CD14-positive monocyte (primary cell): ENCODE data around the gene DNAJB8. TPM values are rescaled to one million over a fixed set of nuclear protein-coding genes. Genes with fewer than 3 reads are reported as not detected.

ENCODE experiments used
- DNase-seq, 3 donors: peaks; one replicate each; pipeline ENCODE4 v3.0.0-alpha.2; 2011 to 2022
- H2AFZ ChIP-seq: 2 replicates; pipeline ENCODE4 v1.6.0; 2012; ENCODE audit warnings: mild to moderate bottlenecking, low read depth, low read length, inconsistent platforms; ENCODE audit not compliant: insufficient read depth, poor library complexity, severe bottlenecking
- H3K27ac ChIP-seq, 2 donors: 1 replicate in 1 of 2; 2 replicates in 1 of 2; pipeline ENCODE4 v1.5.1; 2012 to 2013; ENCODE audit warnings: low read length in 2 of 2, control low read depth in 1 of 2, inconsistent platforms in 1 of 2, low read depth in 1 of 2, mild to moderate bottlenecking in 1 of 2
- H3K27me3 ChIP-seq, 2 donors: one replicate each; pipeline versions ENCODE4 v1.6.0 to v1.6.1; 2011 to 2013; ENCODE audit warnings: low read length in 2 of 2; ENCODE audit not compliant: control insufficient read depth in 2 of 2, insufficient read depth in 2 of 2
- H3K36me3 ChIP-seq, 2 donors: replicated peaks in 1 of 2; 1 replicate in 1 of 2; 2 replicates in 1 of 2; pipeline versions ENCODE4 v1.5.1 to v1.6.1; 2012 to 2013; ENCODE audit warnings: low read length in 2 of 2, control low read depth in 1 of 2, inconsistent platforms in 1 of 2, mild to moderate bottlenecking in 1 of 2; ENCODE audit not compliant: insufficient read depth in 2 of 2, control insufficient read depth in 1 of 2
- H3K4me1 ChIP-seq, 2 donors: 1 replicate in 1 of 2; 2 replicates in 1 of 2; pipeline versions ENCODE4 v1.5.1 to v1.6.1; 2012 to 2013; ENCODE audit warnings: low read length in 2 of 2, control low read depth in 1 of 2, inconsistent platforms in 1 of 2, mild to moderate bottlenecking in 1 of 2, moderate library complexity in 1 of 2; ENCODE audit not compliant: insufficient read depth in 2 of 2, control insufficient read depth in 1 of 2
- H3K4me2 ChIP-seq: replicated peaks from 2 replicates; pipeline ENCODE3; 2012; ENCODE audit warnings: low read length, moderate library complexity, mild to moderate bottlenecking; ENCODE audit not compliant: poor library complexity, severe bottlenecking; ENCODE audit errors: extremely low read depth
- H3K4me3 ChIP-seq, 3 experiments: fragments of 200-600 bp in 1 of 3; sonication (generic) in 1 of 3; replicated peaks in 1 of 3; 1 replicate in 2 of 3; 2 replicates in 1 of 3; pipeline ENCODE4 v1.5.1; 2011 to 2013; ENCODE audit warnings: low read length in 3 of 3, mild to moderate bottlenecking in 3 of 3, control low read depth in 2 of 3, low read depth in 2 of 3, inconsistent platforms in 1 of 3, moderate library complexity in 1 of 3
- H3K79me2 ChIP-seq: 2 replicates; pipeline ENCODE4 v1.6.0; 2012; ENCODE audit warnings: mild to moderate bottlenecking, control low read depth, inconsistent platforms, low read length, moderate library complexity; ENCODE audit not compliant: insufficient read depth
- H3K9ac ChIP-seq: 2 replicates; pipeline ENCODE4 v1.6.0; 2017; ENCODE audit warnings: low read length, mild to moderate bottlenecking; ENCODE audit not compliant: insufficient read depth, poor library complexity, severe bottlenecking
- H3K9me3 ChIP-seq, 2 donors: replicated peaks in 1 of 2; 1 replicate in 1 of 2; 2 replicates in 1 of 2; pipeline versions ENCODE4 v1.5.1 to v1.6.1; 2012 to 2013; ENCODE audit warnings: low read length in 2 of 2, control low read depth in 1 of 2; ENCODE audit not compliant: control insufficient read depth in 1 of 2, insufficient read depth in 1 of 2
- H4K20me1 ChIP-seq: 2 replicates; pipeline ENCODE4 v1.6.0; 2012; ENCODE audit warnings: mild to moderate bottlenecking, low read length, control low read depth, moderate library complexity; ENCODE audit not compliant: insufficient read depth
- H3K27ac Mint-ChIP-seq, 7 donors: one replicate each; pipeline ENCODE4 v1.8.0; 2020; ENCODE audit warnings: mild to moderate bottlenecking in 7 of 7, mixed read lengths in 7 of 7, moderate library complexity in 6 of 7, inconsistent platforms in 2 of 7
- H3K27me3 Mint-ChIP-seq, 3 donors: one replicate each; pipeline ENCODE4 v1.8.0; 2021 to 2022; ENCODE audit warnings: low read depth in 3 of 3, mild to moderate bottlenecking in 3 of 3, mixed read lengths in 3 of 3, moderate library complexity in 3 of 3, inconsistent platforms in 1 of 3
- H3K36me3 Mint-ChIP-seq, 2 donors: one replicate each; pipeline ENCODE4 v1.8.0; 2020; ENCODE audit warnings: mixed read lengths in 2 of 2, inconsistent platforms in 1 of 2, mild to moderate bottlenecking in 1 of 2
- H3K4me1 Mint-ChIP-seq: one replicate; pipeline ENCODE4 v1.8.0; 2020; ENCODE audit warnings: mild to moderate bottlenecking, mixed read lengths
- H3K4me3 Mint-ChIP-seq, 2 donors: one replicate each; pipeline ENCODE4 v1.8.0; 2020; ENCODE audit warnings: mild to moderate bottlenecking in 2 of 2, mixed read lengths in 2 of 2, moderate library complexity in 1 of 2
- H3K9me3 Mint-ChIP-seq, 7 donors: one replicate each; pipeline ENCODE4 v1.8.0; 2020 to 2022; ENCODE audit warnings: mixed read lengths in 7 of 7, mild to moderate bottlenecking in 6 of 7, moderate library complexity in 6 of 7, inconsistent platforms in 2 of 7
- WGBS: methylation state at CpG from one replicate; pipeline ENCODE4 v1.1.5; 2013; ENCODE audit warnings: missing lambda C conversion rate; ENCODE audit not compliant: insufficient coverage; 5-methylcytosine and 5-hydroxymethylcytosine counted together
- intact Hi-C, 2 donors: fragments of 100-400 bp; cut with micrococcal nuclease; formaldehyde crosslinking; loops; one replicate each; pipeline versions ENCODE4 v1.15.0 to v1.15.1; 2023
- polyA plus RNA-seq, 3 donors: library from polyadenylated mRNA; depleted of rRNA in 1 of 3; unstranded in 2 of 3; stranded (reverse) in 1 of 3; fragments of 300-500 nt in 2 of 3; fragments of >200 nt in 1 of 3; fragmentation: Illumina TruSeq in 2 of 3; gene quantifications; 1 replicate in 2 of 3; 2 replicates in 1 of 3; pipeline ENCODE4 v1.2.3, GENCODE V29; 2012 to 2021
- TF ChIP-seq, protein P1 (sequence below): fragments of 200-600 bp; IDR thresholded peaks from one replicate; pipeline ENCODE4 v1.8.0; 2022; ENCODE audit warnings: antibody characterized with exemption, mild to moderate bottlenecking

Gene DNAJB8
- polyA plus RNA-seq, 3 donors, result not detected

DNA sequence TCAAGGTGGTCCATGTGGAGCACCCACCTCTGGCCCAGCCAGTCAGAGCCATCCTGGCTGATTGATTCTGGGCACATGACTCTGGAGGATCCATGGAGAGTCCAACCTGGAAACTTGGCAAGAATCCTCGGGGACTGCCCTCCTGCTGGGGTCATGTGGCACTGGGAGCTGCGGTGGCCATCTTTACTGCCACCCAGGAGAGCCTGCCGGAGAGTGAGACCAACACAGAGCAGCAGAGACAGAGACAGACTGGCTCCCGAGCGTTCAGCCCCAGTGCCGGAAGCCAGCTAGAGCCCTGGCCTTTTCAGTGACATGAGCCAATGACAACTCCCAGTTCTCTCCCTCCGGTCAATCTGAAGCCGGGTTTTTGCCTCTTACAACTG is 37.8 kb upstream of the DNAJB8 start:
- Histone ChIP-seq H3K4me3 (no peak overlapping the region), H3K27me3 (no peaks in the 10 kb centered on the region), H4K20me1 (no peaks in the 10 kb centered on the region), H3K4me1 (no peaks in the 10 kb centered on the region), H3K4me2 (no peak overlapping the region), H3K79me2 (no peaks in the 10 kb centered on the region), H3K9me3 (no peaks in the 10 kb centered on the region), H2AFZ (no peak overlapping the region), H3K36me3 (no peaks in the 10 kb centered on the region), H3K9ac (no peak overlapping the region), H3K27ac (no peak overlapping the region)
- peaks cover 0 to 7% (median 3%) of the 10 kb centered on the region in 7 donors for H3K9me3 Mint-ChIP-seq
- H3K4me1 Mint-ChIP-seq, result peaks cover 3% of the 10 kb centered on the region
- peaks cover 2 to 18% (median 7%) of the 10 kb centered on the region in 3 donors for H3K27me3 Mint-ChIP-seq
- no peak for DNase-seq
- no peak overlapping the region for H3K27ac Mint-ChIP-seq
- TF ChIP-seq, protein P1, sequence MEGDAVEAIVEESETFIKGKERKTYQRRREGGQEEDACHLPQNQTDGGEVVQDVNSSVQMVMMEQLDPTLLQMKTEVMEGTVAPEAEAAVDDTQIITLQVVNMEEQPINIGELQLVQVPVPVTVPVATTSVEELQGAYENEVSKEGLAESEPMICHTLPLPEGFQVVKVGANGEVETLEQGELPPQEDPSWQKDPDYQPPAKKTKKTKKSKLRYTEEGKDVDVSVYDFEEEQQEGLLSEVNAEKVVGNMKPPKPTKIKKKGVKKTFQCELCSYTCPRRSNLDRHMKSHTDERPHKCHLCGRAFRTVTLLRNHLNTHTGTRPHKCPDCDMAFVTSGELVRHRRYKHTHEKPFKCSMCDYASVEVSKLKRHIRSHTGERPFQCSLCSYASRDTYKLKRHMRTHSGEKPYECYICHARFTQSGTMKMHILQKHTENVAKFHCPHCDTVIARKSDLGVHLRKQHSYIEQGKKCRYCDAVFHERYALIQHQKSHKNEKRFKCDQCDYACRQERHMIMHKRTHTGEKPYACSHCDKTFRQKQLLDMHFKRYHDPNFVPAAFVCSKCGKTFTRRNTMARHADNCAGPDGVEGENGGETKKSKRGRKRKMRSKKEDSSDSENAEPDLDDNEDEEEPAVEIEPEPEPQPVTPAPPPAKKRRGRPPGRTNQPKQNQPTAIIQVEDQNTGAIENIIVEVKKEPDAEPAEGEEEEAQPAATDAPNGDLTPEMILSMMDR, result no peak
- 98% methylated on average over 8 of the region's 8 CpGs for WGBS
- intact Hi-C loops, result no loop called here
- H3K4me3 Mint-ChIP-seq, result no peak overlapping the region
- no peaks in the 10 kb centered on the region for H3K36me3 Mint-ChIP-seq

DNA sequence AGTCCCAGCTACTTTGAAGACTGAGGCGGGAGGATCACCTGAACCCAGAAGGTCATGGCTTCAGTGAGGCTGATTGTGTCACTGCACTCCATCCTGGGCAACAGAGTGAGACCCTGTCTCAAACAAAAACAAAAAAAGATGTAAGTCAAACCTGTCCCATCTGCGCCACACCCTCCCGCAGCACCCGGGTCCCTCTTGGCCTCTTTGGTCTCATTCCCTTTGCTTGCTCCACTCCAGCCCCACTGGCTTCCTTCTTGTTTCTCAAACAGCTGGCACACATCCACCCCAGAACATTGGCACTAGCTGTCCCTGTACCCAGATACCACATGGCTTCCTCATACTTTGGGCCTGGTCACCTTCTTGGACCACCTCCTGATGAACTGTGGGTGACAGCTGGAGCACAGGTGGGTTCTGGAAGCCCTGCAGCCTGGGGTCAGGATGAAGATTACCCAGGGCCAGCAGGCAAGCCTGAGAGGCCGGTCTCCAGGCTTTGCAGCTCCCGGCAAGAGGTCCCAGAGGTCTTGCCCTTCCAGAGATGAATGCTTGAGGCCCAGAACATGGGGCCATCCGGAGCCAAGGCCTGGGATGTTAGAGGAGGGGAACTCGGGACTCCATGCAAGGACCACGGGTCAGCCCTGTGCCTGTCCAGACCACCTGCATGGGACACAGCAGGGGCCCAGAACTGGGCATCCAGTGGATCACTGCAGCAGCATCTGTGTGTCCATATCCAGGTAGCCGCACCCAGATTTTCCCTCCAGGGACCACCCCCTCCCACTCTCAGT is 37.3 kb upstream of the DNAJB8 start:
- Histone ChIP-seq H3K4me3 (no peak overlapping the region), H3K27ac (no peak overlapping the region), H3K79me2 (no peaks in the 10 kb centered on the region), H4K20me1 (no peaks in the 10 kb centered on the region), H3K27me3 (peaks cover 0 to 3% of the 10 kb centered on the region in 2 donors), H3K4me1 (no peaks in the 10 kb centered on the region), H3K4me2 (no peak overlapping the region), H2AFZ (no peak overlapping the region), H3K9me3 (no peaks in the 10 kb centered on the region), H3K9ac (no peak overlapping the region), H3K36me3 (no peaks in the 10 kb centered on the region)
- no peak overlapping the region for H3K4me3 Mint-ChIP-seq
- no peak for DNase-seq
- H3K27ac Mint-ChIP-seq, result peak overlapping the region in 1 of 7 donors; percentile 70
- peaks cover 5 to 19% (median 6%) of the 10 kb centered on the region in 3 donors for H3K27me3 Mint-ChIP-seq
- peaks cover 0 to 7% (median 3%) of the 10 kb centered on the region in 7 donors for H3K9me3 Mint-ChIP-seq
- no peaks in the 10 kb centered on the region for H3K36me3 Mint-ChIP-seq
- TF ChIP-seq, protein P1, result no peak
- peaks cover 3% of the 10 kb centered on the region for H3K4me1 Mint-ChIP-seq
- WGBS, result 92% methylated on average over 10 of the region's 10 CpGs
- intact Hi-C loops, result no loop called here
